ENCODE measurements around the gene PPP2R5C. TPM values are rescaled to one million over a fixed set of nuclear protein-coding genes. Genes with fewer than 3 reads are reported as not detected.

The PPP2R5C gene
- total and polyA plus RNA-seq, 2 donors = 144 to 175 TPM

DNA sequence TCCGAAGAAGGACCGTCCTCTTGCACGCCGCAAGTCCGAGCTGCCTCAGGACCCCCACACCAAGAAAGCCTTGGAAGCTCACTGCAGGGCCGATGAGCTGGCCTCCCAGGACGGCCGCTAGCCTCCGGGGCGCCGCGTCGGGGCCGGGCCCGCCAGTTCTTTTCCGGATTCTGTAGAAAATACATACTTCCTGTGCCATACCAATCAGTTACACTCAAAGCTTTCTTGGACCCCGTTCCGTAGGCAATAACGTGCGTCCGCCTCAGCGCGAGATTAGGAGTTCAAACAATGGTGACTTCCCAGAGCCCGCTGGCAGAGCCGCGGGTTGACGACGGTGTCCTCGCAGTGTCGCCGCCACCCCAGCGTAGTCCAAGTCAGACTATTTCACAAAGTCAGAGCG, 163.6 kb downstream of the PPP2R5C start:
- Histone ChIP-seq H3K4me3 (ENCODE audit: low read length in 2 of 2) (no peak overlapping the region), H3K4me1 (ENCODE audit: control insufficient read depth in 2 of 2, insufficient read depth in 2 of 2, low read length in 2 of 2) (no peaks in the 10 kb centered on the region), H3K27me3 (ENCODE audit: control insufficient read depth in 2 of 2, insufficient read depth in 1 of 2, low read length in 1 of 2) (no peaks in the 10 kb centered on the region), H3K36me3 (ENCODE audit: control insufficient read depth in 2 of 2, insufficient read depth in 2 of 2, low read length in 1 of 2) (peaks cover 34 to 52% of the 10 kb centered on the region in 2 donors), H3K27ac (ENCODE audit: low read depth in 1 of 2, low read length in 1 of 2) (no peak overlapping the region), H3K9me3 (ENCODE audit: control insufficient read depth in 2 of 2, insufficient read depth in 1 of 2, low read length in 1 of 2) (no peaks in the 10 kb centered on the region)
- WGBS = 97% methylated on average over 33 of the region's 33 CpGs
- no peak for DNase-seq (ENCODE audit: low read depth in 6 of 9, low spot score in 9 of 9)

DNA sequence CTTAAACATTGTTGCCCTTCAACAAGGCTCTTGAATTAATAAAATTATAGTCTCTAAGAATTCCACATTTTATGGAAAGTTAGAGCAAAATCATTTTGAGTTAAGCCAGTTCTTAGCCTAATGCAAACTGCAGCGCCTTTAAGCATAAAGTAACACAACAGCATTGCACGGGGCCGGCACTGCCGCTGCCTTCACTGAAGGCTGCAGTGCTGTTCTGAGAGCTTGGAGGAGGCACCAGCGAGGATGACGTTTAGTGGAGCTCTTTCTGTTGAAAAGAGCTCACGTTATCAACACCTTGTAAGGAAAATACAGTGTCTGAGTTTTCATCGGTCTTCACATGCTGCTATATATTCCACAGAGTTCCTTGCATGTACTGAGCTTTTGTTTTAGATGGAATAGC, 164.6 kb downstream of the PPP2R5C start:
- H3K27me3 ChIP-seq (ENCODE audit: control insufficient read depth in 2 of 2, insufficient read depth in 1 of 2, low read length in 1 of 2) = no peaks in the 10 kb centered on the region
- no peak overlapping the region for H3K4me3 ChIP-seq (ENCODE audit: low read length in 2 of 2)
- H3K36me3 ChIP-seq (ENCODE audit: control insufficient read depth in 2 of 2, insufficient read depth in 2 of 2, low read length in 1 of 2) = peaks cover 29 to 43% of the 10 kb centered on the region in 2 donors
- WGBS = 98% methylated on average over 8 of the region's 8 CpGs
- no peak overlapping the region for H3K27ac ChIP-seq (ENCODE audit: low read depth in 1 of 2, low read length in 1 of 2)
- H3K9me3 ChIP-seq (ENCODE audit: control insufficient read depth in 2 of 2, insufficient read depth in 1 of 2, low read length in 1 of 2) = no peaks in the 10 kb centered on the region
- H3K4me1 ChIP-seq (ENCODE audit: control insufficient read depth in 2 of 2, insufficient read depth in 2 of 2, low read length in 2 of 2) = no peaks in the 10 kb centered on the region
- no peak for DNase-seq (ENCODE audit: low read depth in 6 of 9, low spot score in 9 of 9)

GRCh38 chr14:101926620-101927019, 165.1 kb downstream of the PPP2R5C start:
- Histone ChIP-seq H3K4me1 (ENCODE audit: control insufficient read depth in 2 of 2, insufficient read depth in 2 of 2, low read length in 2 of 2) (no peaks in the 10 kb centered on the region), H3K36me3 (ENCODE audit: control insufficient read depth in 2 of 2, insufficient read depth in 2 of 2, low read length in 1 of 2) (peaks cover 24 to 37% of the 10 kb centered on the region in 2 donors), H3K27ac (ENCODE audit: low read depth in 1 of 2, low read length in 1 of 2) (no peak overlapping the region), H3K9me3 (ENCODE audit: control insufficient read depth in 2 of 2, insufficient read depth in 1 of 2, low read length in 1 of 2) (no peaks in the 10 kb centered on the region), H3K27me3 (ENCODE audit: control insufficient read depth in 2 of 2, insufficient read depth in 1 of 2, low read length in 1 of 2) (no peaks in the 10 kb centered on the region), H3K4me3 (ENCODE audit: low read length in 2 of 2) (no peak overlapping the region)
- DNase-seq (ENCODE audit: low read depth in 6 of 9, low spot score in 9 of 9) = no peak
- WGBS = 93% methylated on average over 5 of the region's 5 CpGs

DNA sequence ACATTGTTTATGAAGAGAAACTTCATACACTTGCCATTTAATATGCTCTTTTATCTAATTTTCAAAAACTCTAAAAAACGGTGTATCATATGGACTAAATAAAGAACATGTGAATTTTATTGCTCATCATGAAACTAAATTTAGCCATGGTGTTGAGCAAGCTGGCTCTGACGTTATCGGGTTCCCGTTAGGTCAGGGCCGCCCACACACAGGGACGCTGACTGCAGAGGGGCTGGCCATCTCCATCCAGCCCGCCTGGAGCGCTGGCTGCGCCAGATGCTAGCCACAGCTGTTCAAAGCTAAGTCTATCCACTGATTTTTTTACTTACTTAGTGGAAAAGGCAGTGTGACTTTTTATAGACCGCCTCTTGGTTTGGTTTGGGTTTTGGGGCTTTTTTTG, 166.3 kb downstream of the PPP2R5C start:
- Histone ChIP-seq H3K27me3 (ENCODE audit: control insufficient read depth in 2 of 2, insufficient read depth in 1 of 2, low read length in 1 of 2) (no peaks in the 10 kb centered on the region), H3K9me3 (ENCODE audit: control insufficient read depth in 2 of 2, insufficient read depth in 1 of 2, low read length in 1 of 2) (no peaks in the 10 kb centered on the region), H3K27ac (ENCODE audit: low read depth in 1 of 2, low read length in 1 of 2) (no peak overlapping the region), H3K36me3 (ENCODE audit: control insufficient read depth in 2 of 2, insufficient read depth in 2 of 2, low read length in 1 of 2) (peaks cover 19 to 28% of the 10 kb centered on the region in 2 donors), H3K4me1 (ENCODE audit: control insufficient read depth in 2 of 2, insufficient read depth in 2 of 2, low read length in 2 of 2) (no peaks in the 10 kb centered on the region), H3K4me3 (ENCODE audit: low read length in 2 of 2) (no peak overlapping the region)
- no peak for DNase-seq (ENCODE audit: low read depth in 6 of 9, low spot score in 9 of 9)
- 94% methylated on average over 10 of the region's 10 CpGs for WGBS

DNA sequence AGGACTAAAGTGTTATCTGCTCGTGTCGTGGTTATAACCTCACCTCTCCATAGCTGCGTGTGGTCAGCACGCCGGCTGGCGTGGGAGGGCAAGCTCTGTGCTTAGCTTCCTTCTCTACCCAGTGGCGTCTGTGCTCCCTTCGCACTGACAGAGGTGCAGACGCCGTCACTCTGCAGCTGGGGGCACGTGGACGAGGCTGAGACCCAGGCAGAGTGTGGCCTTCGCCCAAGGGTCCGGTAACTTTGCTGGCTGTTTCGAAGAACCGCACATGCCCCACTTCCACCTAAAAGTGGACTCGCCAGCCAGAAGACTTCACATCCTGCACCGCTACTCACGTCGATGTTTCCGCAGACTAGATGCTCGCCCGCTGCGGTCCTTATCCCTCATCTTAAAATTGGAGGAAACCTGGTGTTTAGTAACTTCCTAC, 166.9 kb downstream of the PPP2R5C start:
- no peak for DNase-seq (ENCODE audit: low read depth in 6 of 9, low spot score in 9 of 9)
- WGBS = 98% methylated on average over 24 of the region's 24 CpGs

DNA sequence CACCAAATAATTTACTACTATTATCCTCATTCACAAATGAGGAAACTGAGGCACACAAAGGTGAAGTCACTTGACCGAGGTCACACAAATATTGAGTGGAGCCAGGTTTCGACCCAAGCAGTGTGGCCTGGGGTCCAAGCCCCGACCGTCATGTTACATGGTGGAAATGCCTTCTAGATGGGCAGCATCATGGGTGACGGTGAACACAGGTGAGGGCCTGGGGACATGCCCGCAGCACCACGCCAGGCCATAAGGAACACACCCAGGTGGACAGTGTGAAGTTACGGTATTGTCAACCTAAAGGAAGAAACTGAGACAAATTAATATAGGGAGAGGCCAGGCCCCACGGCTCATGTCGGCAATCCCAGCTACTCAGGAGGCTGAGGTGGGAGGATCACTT, 167.6 kb downstream of the PPP2R5C start:
- no peak for DNase-seq (ENCODE audit: low read depth in 6 of 9, low spot score in 9 of 9)
- H3K27ac ChIP-seq (ENCODE audit: low read depth in 1 of 2, low read length in 1 of 2) = no peak overlapping the region
- 98% methylated on average over 10 of the region's 10 CpGs for WGBS
- H3K9me3 ChIP-seq (ENCODE audit: control insufficient read depth in 2 of 2, insufficient read depth in 1 of 2, low read length in 1 of 2) = no peaks in the 10 kb centered on the region
- H3K36me3 ChIP-seq (ENCODE audit: control insufficient read depth in 2 of 2, insufficient read depth in 2 of 2, low read length in 1 of 2) = peaks cover 19 to 23% of the 10 kb centered on the region in 2 donors
- H3K4me3 ChIP-seq (ENCODE audit: low read length in 2 of 2) = no peak overlapping the region
- no peaks in the 10 kb centered on the region for H3K4me1 ChIP-seq (ENCODE audit: control insufficient read depth in 2 of 2, insufficient read depth in 2 of 2, low read length in 2 of 2)
- no peaks in the 10 kb centered on the region for H3K27me3 ChIP-seq (ENCODE audit: control insufficient read depth in 2 of 2, insufficient read depth in 1 of 2, low read length in 1 of 2)

More for the DNA sequence above, 166.9 kb downstream of the PPP2R5C start:
- no peaks in the 10 kb centered on the region for H3K4me1 ChIP-seq (ENCODE audit: control insufficient read depth in 2 of 2, insufficient read depth in 2 of 2, low read length in 2 of 2)
- peaks cover 19 to 23% of the 10 kb centered on the region in 2 donors for H3K36me3 ChIP-seq (ENCODE audit: control insufficient read depth in 2 of 2, insufficient read depth in 2 of 2, low read length in 1 of 2)
- no peaks in the 10 kb centered on the region for H3K27me3 ChIP-seq (ENCODE audit: control insufficient read depth in 2 of 2, insufficient read depth in 1 of 2, low read length in 1 of 2)
- no peaks in the 10 kb centered on the region for H3K9me3 ChIP-seq (ENCODE audit: control insufficient read depth in 2 of 2, insufficient read depth in 1 of 2, low read length in 1 of 2)
- no peak overlapping the region for H3K27ac ChIP-seq (ENCODE audit: low read depth in 1 of 2, low read length in 1 of 2)
- no peak overlapping the region for H3K4me3 ChIP-seq (ENCODE audit: low read length in 2 of 2)

DNA sequence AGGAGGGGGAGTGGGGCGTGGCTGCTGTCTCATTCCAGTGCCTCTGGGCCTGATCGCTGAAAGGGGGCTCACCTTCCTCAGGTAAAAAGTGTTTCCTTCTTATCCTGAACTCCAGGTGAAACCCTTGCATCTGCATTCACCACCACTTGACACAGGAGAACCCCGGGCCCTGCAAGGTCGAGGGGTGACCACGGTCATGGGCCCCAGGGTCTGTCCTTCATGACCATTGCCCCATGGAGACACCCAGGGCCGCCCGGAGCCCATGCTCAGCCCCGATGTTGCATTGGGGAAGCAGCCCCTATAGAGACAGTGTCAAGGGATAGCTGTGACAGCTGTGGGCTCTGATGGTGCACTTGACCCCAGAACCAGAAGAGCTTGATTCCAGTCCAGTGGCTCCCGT, 168.4 kb downstream of the PPP2R5C start:
- 94% methylated on average over 9 of the region's 9 CpGs for WGBS

DNA sequence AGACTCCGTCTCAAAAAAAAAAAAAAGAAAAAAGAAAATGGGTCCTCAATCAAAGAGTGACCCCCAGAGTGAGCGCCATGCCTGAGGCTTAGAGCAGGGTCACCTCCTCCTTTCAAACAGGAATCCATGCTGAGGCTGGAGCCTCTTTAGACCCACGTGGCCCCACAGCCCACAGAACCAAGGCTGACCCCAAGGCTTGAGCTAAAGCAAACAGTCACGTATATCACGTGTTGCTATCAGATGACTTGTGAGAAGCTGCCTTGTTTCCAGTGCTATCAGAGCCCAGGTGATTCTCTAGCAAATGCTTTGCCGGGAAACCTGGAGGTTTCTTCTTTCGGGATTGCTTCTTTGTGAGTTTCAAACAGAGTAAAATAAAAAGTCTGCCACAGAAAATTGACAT, 171.2 kb downstream of the PPP2R5C start:
- no peak for DNase-seq (ENCODE audit: low read depth in 6 of 9, low spot score in 9 of 9)
- no peak overlapping the region for H3K27ac ChIP-seq (ENCODE audit: low read depth in 1 of 2, low read length in 1 of 2)
- WGBS = 87% methylated on average over 7 of the region's 7 CpGs
- no peak overlapping the region for H3K4me3 ChIP-seq (ENCODE audit: low read length in 2 of 2)
- H3K4me1 ChIP-seq (ENCODE audit: control insufficient read depth in 2 of 2, insufficient read depth in 2 of 2, low read length in 2 of 2) = no peaks in the 10 kb centered on the region
- peaks cover 0 to 4% of the 10 kb centered on the region in 2 donors for H3K27me3 ChIP-seq (ENCODE audit: control insufficient read depth in 2 of 2, insufficient read depth in 1 of 2, low read length in 1 of 2)
- H3K36me3 ChIP-seq (ENCODE audit: control insufficient read depth in 2 of 2, insufficient read depth in 2 of 2, low read length in 1 of 2) = peaks cover 0 to 14% of the 10 kb centered on the region in 2 donors
- H3K9me3 ChIP-seq (ENCODE audit: control insufficient read depth in 2 of 2, insufficient read depth in 1 of 2, low read length in 1 of 2) = no peaks in the 10 kb centered on the region

More for the DNA sequence above, 168.4 kb downstream of the PPP2R5C start:
- peaks cover 14 to 21% of the 10 kb centered on the region in 2 donors for H3K36me3 ChIP-seq (ENCODE audit: control insufficient read depth in 2 of 2, insufficient read depth in 2 of 2, low read length in 1 of 2)
- no peak for DNase-seq (ENCODE audit: low read depth in 6 of 9, low spot score in 9 of 9)
- H3K27ac ChIP-seq (ENCODE audit: low read depth in 1 of 2, low read length in 1 of 2) = no peak overlapping the region
- no peak overlapping the region for H3K4me3 ChIP-seq (ENCODE audit: low read length in 2 of 2)
- no peaks in the 10 kb centered on the region for H3K9me3 ChIP-seq (ENCODE audit: control insufficient read depth in 2 of 2, insufficient read depth in 1 of 2, low read length in 1 of 2)
- peaks cover 0 to 4% of the 10 kb centered on the region in 2 donors for H3K27me3 ChIP-seq (ENCODE audit: control insufficient read depth in 2 of 2, insufficient read depth in 1 of 2, low read length in 1 of 2)
- H3K4me1 ChIP-seq (ENCODE audit: control insufficient read depth in 2 of 2, insufficient read depth in 2 of 2, low read length in 2 of 2) = no peaks in the 10 kb centered on the region

GRCh38 chr14:101933209-101933608, 171.7 kb downstream of the PPP2R5C start:
- no peak for DNase-seq (ENCODE audit: low read depth in 6 of 9, low spot score in 9 of 9)
- WGBS = 94% methylated on average over 16 of the region's 16 CpGs
- H3K27ac ChIP-seq (ENCODE audit: low read depth in 1 of 2, low read length in 1 of 2) = no peak overlapping the region

More at GRCh38 chr14:101933209-101933608, 171.7 kb downstream of the PPP2R5C start:
- H3K4me3 ChIP-seq (ENCODE audit: low read length in 2 of 2) = no peak overlapping the region
- H3K4me1 ChIP-seq (ENCODE audit: control insufficient read depth in 2 of 2, insufficient read depth in 2 of 2, low read length in 2 of 2) = no peaks in the 10 kb centered on the region
- peaks cover 0 to 4% of the 10 kb centered on the region in 2 donors for H3K27me3 ChIP-seq (ENCODE audit: control insufficient read depth in 2 of 2, insufficient read depth in 1 of 2, low read length in 1 of 2)
- no peaks in the 10 kb centered on the region for H3K9me3 ChIP-seq (ENCODE audit: control insufficient read depth in 2 of 2, insufficient read depth in 1 of 2, low read length in 1 of 2)
- H3K36me3 ChIP-seq (ENCODE audit: control insufficient read depth in 2 of 2, insufficient read depth in 2 of 2, low read length in 1 of 2) = peaks cover 0 to 10% of the 10 kb centered on the region in 2 donors
